NCI-H1092 treated with DMSO at 0.1 percent for 48 hours (cell line): ENCODE data around the gene ABCC6.
A peak's percentile ranks its signal among the peaks of the same experiment; 100 is the strongest.

Experiments
- DNase-seq: peaks from one replicate; lab custom pipeline; 2025; lab: John Stamatoyannopoulos, UW

The ABCC6 gene

DNA sequence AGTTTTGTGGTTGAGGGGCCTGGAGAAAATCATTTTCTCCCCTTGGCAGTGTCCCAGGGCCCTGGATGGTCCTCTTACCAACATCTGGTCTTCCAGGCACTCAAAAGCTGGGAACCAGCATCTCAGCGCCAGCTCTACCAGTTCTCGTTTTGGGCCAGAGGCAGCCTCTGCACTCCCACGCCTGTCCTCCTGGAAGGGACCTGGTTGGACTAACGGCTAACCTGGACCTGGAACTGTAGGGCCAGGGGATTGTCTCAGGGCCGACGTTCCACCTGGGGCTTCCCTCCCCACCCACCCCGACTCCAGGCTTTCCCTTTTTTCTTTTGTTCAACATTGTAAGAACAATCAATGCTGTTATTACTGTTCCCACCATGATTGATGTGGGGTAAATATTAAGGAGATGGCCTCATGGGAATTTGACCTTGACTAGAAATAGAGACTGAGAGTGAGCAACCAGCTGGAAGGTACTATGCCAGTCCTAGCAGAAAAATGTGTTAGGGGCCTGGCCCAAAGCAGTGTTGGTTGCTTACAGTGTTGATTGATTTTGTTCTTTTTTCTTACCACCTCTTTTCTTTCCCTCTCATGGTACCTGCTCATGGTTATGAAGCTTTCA, 81.4 kb downstream of the ABCC6 start:
- no peak for DNase-seq

DNA sequence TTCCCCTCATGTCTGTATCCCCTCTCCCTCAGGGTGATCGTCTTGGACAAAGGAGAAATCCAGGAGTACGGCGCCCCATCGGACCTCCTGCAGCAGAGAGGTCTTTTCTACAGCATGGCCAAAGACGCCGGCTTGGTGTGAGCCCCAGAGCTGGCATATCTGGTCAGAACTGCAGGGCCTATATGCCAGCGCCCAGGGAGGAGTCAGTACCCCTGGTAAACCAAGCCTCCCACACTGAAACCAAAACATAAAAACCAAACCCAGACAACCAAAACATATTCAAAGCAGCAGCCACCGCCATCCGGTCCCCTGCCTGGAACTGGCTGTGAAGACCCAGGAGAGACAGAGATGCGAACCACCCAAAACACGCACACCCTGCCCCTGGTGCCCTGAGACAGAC, 82.2 kb downstream of the ABCC6 start:
- DNase-seq: no peak

DNA sequence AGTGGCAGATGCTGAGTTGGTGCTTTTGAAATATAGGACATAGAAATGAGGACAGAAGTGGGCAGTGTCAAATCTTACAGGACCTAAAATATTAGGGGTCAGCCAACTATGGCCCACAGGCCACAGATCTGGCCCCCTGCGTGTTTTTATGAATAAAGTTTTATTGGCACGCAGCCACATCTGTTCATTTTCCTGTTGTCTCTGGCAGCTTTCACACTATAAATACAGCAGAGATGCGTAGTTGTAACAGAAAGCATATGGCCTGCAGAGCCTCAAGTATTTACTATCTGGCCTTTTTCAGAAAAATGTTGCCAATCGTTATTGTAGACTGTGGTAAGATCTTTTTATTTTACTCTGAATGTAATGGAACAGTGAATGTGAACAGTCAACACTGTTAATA, 82.8 kb downstream of the ABCC6 start:
- no peak for DNase-seq

DNA sequence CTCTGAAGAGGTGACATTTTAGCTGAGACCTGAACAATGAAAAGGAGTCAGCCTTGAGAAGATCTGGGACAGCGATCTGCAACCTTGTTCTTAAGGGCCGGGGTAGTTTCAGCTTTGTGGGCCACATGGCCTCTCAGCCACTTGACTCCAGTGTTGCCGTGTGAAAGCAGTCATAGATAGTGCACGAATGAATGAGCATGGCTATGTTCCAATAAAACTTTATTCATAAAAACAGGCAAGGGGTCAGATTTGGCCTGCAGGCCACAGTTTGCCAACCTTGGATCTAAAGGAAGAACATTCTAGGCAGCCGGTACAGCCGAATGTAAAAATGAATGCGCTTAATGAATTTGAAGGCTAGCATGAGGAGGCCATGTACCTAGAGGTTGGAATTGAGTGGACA, 83.5 kb downstream of the ABCC6 start:
- DNase-seq: no peak

- no peak for DNase-seq
Measured at GRCh38 chr16:16139061-16139460, 84.2 kb downstream of the ABCC6 start.

DNA sequence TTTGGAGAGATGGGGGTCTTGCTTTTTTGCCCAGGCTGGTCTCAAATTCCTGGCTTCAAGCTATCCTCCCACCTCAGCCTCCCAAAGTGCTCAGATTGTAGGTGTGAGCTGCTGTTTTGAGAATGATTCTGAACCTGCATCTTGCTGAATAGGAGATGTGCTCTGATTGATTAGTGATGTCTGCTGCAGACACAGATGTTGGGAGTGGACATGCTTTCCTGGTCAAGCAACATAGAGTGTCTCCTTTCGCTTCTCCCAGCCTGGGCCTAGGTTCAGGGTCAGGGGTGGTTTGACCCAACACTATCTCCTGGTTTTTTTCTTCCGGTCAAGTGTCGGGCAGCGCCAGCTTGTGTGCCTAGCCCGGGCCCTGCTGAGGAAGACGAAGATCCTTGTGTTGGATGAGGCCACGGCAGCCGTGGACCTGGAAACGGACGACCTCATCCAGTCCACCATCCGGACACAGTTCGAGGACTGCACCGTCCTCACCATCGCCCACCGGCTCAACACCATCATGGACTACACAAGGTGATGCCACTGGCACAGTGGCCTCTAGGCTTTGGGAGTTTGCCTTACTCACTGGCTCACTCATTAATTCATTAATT, 85.2 kb downstream of the ABCC6 start:
- no peak for DNase-seq

DNA sequence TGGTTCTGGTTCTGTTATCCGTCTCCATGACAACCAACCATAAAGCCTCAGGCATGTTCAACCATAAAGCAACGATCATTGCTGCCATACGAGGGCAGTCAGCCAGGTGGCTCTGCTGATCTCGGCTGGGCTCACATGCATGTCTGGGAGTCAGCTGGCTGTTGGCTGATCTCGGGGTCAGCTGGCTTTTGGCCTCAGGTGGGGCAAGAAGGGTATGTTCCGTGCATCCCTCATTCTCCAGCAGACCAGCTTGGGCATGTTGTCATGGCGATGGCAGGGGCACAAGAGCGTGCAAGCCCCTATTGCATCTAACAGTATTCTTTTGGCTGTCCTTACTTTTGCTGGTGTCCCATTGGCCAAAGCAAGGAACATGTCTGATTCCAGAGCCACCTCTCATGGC, 86.2 kb downstream of the ABCC6 start:
- no peak for DNase-seq

DNA sequence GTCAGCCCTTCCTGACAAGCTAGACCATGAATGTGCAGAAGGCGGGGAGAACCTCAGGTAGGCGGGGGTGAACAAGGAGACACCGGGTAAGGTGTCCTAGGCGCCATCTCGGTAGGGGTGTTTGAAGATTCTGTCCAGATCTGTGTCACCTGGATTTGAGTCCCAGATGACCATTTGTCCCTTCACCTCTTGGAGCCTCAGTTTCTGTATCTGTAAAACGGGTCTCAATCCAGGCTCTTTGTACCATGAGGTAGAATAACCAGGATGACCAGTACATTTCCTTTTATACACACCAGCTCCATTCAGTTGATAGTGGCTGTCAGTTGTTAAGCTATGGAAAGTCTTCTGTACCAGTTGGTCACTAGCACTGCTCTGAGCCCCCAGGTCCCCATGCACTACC, 86.7 kb downstream of the ABCC6 start:
- DNase-seq: no peak

DNA sequence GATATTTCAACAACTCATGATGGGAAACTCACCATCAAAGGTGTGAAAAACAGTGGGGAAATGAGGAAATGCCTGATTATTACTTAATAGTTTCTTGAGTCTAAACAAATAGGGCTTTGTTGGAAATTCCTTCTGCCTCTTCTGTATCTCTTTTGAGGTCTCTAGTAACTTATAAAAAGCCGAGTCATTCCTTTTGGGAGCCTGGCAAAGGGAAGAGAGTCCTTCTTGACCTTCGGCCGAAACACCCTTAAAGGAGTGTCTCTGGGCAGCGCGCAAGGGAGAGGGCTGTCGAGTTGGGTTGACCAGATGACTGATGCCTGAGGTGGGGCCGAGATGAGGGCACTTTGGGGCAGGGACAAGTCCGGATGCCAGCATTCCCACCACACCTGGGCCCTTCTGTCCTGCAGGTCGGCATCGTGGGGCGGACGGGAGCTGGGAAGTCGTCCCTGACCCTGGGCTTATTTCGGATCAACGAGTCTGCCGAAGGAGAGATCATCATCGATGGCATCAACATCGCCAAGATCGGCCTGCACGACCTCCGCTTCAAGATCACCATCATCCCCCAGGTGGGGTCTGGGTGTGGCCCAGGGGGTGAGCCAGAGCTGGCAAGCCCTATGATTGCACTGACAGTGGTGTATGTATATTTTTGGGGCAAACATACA, 89.2 kb downstream of the ABCC6 start:
- no peak for DNase-seq

DNA sequence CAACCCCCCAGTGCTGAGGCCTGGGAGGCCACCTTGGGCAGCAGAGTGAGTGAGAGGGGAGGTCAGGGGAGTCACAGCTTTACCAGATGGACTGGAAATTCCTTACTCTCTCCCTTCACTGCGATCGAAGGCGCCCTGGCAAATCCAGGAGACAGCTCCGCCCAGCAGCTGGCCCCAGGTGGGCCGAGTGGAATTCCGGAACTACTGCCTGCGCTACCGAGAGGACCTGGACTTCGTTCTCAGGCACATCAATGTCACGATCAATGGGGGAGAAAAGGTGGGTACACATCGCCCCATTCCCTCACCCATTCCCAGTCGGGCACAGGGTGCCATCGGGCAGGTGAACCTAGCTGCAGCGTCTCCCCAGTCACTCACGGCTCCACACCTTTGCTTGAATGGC, 91.6 kb downstream of the ABCC6 start:
- DNase-seq: no peak

DNA sequence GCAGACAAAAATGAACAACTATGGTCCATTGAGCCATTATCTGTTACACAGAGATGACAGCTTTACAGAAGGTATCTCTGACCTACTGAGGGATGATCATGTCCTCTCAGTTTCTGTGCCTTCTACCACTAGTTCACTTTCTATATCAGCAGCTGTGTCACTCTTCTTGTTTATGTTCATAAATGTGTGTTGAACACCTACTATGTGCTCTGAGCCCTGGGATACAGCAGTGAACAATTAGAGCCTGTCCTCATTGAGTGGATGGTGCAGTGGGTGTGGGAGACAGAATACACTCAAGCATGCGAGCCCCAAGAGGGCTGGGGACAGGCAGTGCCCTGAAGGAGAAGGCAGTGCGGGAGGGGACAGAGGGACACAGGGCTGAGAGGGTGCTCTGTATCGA, 92.1 kb downstream of the ABCC6 start:
- DNase-seq: no peak

DNA sequence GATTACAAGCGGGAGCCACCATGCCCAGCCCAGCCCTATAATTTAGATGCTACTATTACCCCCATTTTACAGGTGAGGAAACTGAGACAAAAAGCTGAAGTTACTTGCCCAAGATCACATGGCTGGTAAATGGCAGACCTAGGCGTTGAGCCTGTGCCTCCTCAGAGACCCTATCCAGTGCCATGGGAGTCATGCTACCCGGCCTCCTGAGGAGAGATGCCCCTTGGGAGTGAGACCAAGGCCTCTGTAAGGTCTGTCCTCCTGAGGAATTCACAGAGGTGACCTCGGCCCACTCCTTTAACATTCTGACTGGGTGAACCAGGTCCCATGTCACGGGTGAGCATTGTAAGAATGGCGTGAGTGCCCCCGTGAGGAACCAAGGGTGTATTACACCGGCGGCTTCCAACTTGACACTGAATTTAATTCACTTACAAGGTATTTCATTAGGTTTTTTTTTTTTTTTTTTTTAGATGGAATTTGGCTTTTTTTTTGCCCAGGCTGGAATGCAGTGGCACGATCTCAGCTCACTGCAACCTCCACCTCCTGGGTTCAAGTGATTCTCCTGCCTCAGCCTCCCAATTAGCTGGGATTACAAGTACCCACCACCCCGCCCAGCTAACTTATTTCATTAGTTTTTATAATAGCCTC, 95.7 kb downstream of the ABCC6 start:
- peak; percentile 23 for DNase-seq

DNA sequence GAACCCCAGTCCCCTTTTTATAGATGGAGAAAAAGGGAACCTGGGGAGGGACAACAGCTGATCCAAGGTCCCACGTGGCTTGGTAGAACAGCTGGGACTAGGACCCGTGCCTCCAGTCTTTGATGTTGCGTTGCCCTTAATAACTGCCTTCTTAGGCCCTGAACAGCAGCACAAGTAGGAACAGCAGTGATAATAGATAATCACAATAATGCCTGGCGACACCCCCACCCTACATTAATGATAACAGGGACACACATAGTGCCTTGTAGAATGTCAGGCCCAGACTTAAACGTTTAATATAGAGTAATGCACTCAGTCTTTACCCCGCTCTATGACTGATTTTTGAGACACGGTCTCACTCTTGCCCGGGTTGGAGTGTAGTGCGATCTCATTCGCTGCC, 96.4 kb downstream of the ABCC6 start:
- DNase-seq: no peak

- no peak for DNase-seq
Measured at GRCh38 chr16:16124974-16125373, 98.3 kb downstream of the ABCC6 start.

DNA sequence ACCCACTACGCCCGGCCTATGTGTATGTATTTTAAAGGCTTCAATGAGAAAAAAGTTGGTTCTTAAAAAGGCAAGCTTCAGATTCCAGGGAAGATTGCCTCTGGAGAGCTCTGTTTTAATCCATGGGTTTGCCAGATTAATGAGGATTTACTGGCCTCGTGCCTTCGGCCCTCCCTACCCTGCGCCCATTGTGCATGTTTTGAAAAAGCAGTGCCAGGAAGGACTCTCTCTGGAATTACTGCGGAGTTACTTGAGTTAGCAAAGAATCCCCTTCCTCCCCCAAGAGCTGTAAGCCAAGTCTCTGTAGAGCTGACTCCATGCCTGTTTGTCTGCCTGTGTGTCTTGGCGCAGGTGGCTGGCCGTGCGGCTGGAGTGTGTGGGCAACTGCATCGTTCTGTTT, 98.9 kb downstream of the ABCC6 start:
- no peak for DNase-seq

GRCh38 chr16:16122264-16122663, 101.0 kb downstream of the ABCC6 start:
- no peak for DNase-seq

DNA sequence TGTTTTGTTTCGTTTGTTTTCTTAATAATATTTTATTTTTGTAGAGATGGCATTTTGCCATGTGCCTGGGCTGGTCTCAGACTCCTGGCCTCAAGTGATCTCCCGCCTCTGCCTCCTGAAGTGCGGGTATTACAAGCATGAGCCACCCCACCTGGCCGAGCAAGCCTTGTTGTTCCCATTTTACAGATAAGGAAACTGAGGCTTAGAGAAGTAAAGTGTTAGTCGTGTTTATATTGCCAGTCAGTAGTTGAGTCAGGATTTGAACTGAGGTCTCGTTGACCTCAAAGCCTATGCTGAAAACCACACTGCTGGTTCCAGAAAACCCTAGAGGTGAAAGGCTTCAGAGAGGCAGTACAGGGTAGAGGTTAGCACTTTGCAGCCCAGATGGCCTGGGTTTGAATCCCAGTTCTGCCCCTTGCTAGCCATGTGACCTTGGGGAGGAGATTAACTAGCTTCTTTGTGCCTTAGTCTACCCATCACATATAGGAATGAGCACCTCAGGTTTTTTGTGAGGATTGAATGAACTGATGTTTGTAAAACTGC, 102.0 kb downstream of the ABCC6 start:
- no peak for DNase-seq

GRCh38 chr16:16120382-16121184, 102.7 kb downstream of the ABCC6 start:
- DNase-seq: peak; percentile 91

DNA sequence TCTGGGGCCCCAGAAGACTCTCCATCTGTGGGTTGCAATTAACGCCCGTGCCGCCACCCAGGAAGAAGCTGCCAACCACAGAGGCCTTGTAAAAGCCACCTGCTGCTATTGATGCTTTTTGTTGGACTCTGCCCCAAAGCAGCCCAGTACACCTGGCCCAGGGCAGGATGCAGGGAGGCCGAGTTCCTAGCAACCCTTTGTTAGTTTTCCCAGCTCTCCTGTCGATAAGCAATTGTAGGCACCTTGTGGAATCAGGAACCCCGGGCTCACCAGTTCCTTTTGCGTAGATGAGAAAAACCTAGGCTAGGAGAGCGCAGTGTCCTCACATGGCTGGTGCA, 103.3 kb downstream of the ABCC6 start:
- peak; percentile 91 for DNase-seq

- DNase-seq: no peak
Measured at GRCh38 chr16:16118337-16118736, 105.0 kb downstream of the ABCC6 start.

- DNase-seq: no peak
Measured at GRCh38 chr16:16116841-16117240, 106.5 kb downstream of the ABCC6 start.

DNA sequence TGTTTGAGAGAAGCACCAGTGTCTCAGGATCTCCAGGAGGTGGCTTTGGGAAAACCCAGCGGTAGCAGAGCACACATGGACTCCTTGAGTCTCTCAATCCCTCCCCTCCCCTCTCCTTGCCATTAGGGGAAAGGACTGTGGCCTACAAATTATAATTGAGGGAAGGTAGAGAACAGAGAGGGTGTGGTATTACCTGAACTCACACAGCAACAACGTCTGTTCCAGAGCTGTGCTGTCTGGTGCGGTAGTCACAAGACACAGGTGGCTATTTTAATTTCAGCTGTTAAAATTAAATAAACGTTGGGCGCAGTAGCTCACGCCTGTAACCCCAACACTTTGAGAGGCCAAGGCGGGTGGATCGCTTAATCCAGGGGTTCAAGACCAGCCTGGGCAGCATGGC, 110.2 kb downstream of the ABCC6 start:
- no peak for DNase-seq
